CD4-positive, alpha-beta T cell treated with Interleukin-6 at 100 ng/mL for 8 hours (primary cell): ENCODE data around the gene MGRN1.

ENCODE experiments used
- DNase-seq: peaks from one replicate; pipeline ENCODE4 v3.0.0-alpha.2; 2020; ENCODE audit warnings: mixed read lengths, low spot score

The MGRN1 gene

DNA sequence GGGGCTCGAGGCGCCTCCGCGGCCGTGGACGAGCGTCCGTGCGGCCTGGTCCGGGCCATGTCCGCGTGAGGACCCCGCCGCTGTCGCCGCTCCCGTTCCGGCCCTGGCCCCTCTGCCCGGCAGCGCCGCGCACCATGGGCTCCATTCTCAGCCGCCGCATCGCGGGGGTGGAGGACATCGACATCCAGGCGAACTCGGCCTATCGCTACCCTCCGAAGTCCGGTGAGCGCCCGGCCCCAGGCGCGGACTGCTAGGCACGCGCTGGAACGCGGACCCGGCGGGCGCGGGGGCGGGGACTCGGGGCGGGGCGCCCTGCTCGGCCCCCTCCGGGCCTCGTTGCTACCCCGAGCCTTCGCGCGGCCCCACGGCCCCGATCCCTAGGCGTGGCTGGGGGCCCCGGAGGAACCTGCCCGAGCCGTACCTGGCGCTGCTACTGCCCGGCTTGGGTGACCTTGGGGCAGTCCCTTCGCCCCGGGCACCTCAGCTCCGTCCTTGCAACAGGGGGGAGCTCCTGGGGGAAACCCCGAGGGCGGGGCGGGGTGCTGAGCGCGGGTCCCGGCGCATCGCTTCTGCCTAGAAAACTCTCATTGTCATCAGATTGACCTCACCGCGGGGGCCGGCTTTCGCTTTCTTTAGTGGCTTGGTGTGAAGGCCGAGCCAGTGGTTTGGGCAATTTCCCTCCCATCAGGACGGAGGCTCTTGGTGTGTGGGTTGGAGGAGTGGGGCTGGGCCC lies 367 bp downstream of the MGRN1 start:
- DNase-seq, result peak; percentile 47

DNA sequence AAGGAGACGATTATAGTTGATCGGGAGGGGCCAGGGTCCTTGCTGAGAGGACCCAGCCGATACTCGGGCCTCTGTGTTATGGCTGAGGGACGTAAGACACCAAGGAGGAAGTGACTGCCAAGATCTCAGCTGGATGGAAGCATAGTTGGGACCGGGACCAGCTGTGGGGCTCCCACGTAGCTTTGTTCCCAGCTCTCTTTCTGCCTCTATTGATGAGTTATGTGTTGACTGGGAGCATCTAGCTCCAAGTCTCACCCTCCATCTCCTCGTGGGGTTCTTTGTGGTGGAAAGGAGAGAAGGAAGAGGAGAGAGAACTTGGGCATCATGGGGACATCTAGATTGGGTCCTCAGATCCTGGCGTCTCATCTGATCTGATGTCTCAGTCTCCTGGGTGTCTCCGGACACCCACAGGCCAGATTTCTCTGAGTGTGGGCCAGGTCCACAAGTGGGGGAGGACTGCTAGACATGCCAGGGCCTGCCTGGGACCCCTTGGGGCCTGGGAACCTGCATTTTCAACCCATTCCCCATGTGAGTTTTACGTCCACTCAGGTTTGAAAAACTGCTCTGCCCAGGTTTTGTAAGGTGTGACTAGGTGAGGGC lies 1.0 kb downstream of the MGRN1 start:
- DNase-seq, result no peak

DNA sequence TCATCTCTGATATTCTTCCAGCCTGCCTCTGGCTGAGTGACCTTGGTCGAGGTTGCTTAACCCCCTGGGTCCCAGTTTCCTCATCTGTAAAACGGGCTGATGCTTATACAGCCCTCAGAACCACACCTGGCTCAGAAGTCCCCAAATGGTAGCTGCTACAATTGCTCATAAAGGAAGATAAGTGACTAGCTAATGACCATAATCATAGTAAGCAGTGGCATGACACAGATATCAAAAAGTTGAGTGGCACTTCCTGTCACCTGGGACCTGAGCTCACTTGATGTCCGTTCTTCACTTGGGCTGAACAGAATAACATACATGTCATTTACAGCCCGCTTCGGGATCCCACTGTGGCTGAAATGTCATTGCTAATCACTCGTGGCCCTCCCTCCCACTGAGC lies 1.8 kb downstream of the MGRN1 start:
- no peak for DNase-seq

DNA sequence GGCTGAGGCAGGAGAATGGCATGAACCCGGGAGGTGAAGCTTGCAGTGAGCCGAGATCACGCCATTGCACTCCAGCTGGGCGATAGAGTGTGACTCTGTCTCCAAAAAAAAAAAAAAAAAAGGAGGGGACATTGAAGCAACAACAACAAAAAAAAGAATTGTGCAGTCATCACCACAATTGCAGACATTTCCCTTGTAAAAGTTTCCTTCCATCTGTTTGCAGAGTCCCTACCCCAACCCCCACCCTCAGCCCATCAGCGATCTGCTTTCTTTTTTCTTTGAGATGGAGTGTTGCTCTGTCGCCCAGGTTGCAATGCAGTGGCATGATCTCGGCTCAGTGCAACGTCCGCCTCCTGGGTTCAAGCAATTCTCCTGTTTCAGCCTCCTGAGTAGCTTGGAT lies 3.7 kb downstream of the MGRN1 start:
- DNase-seq, result no peak

DNA sequence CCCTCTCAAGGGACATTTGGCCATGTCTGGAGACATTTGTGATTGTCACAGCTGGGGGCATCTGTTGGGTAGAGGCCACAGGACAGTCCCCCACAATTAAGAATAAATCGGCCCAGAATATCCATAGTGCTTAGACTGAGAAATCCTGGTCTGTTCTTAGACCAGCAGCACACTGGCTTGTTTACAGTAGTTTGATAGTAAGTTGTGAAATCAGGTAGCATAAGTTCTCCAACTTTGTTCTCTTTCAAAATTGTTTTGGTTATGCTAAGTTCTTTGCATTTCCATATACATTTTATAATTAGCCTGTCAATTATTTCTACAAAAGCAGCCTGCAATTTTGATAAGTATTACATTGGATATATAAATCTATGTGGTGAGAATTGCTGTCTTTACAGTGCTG lies 6.8 kb downstream of the MGRN1 start:
- no peak for DNase-seq

DNA sequence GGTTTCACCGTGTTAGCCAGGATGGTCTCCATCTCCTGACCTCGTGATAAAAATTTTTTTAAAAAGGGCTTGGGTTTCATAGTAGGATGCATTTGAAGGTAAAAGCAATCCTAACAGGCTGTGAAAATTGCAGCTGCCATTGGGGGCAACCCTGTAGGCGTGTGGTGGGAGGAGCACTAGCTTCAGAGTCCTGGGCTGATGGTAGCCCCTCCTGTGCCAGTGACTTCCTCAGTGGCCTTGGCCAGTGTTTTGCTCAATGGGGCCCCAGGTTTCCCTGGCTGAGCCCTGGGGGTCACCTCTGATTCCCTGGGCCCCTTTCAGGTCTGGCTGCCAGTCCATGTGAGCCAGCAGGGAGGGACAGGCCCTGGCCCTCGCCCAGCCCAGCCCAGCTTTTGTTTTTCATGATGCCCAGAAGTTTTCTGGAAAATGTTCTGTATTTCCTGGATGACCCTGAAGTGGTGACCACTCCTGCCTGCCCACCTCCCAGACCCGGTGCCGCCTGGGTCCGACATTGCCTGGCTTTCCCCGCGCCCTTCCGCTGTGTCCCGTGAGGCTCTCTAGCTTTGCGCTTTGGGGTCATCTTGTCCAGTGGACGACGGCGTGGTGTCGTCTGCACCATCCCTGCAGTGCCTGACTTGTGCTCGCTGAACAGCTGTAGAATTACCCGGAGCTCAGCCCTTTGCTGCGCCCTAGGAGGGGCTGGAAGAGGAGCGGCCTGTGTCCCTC lies 9.4 kb downstream of the MGRN1 start:
- DNase-seq, result no peak

DNA sequence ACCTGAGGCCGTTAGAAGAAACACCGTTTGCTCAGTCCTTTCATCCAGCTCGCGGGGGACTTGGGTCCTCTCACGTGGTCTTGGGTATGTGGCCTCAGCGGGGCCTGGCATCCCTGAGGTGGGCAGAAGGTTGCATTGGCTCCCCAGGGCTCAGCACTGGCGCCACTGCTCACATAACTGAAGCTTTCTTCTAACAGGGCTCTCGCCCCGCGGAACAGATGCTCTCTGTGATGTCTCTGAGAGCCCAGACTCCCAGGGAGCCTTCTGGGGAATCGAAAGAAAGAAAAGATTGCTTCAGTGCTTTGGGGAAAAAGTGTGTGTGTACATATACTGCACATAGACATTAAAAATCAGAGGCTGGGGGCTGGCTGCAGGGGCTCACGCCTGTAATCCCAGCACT lies 10.1 kb downstream of the MGRN1 start:
- DNase-seq, result no peak

DNA sequence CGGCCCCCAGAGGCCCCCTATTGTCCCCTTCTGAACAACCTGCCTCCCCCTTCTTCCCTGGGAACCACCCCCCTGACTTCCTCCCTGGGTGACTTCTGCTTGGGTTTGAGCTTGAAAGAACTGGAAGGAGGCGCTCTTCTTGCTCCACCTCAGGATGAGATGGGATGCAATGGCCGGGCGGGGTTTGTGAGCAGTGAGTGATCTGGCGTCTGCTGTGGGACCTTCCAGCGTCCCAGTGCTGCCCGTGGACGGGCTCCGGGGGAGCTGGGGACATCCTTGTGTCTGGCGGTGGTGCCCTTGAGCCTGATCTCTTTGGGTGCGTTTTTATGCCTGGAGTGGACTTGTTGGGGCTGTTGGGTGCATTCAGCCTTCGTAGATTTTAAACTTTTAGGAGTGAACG lies 11.6 kb downstream of the MGRN1 start:
- no peak for DNase-seq

DNA sequence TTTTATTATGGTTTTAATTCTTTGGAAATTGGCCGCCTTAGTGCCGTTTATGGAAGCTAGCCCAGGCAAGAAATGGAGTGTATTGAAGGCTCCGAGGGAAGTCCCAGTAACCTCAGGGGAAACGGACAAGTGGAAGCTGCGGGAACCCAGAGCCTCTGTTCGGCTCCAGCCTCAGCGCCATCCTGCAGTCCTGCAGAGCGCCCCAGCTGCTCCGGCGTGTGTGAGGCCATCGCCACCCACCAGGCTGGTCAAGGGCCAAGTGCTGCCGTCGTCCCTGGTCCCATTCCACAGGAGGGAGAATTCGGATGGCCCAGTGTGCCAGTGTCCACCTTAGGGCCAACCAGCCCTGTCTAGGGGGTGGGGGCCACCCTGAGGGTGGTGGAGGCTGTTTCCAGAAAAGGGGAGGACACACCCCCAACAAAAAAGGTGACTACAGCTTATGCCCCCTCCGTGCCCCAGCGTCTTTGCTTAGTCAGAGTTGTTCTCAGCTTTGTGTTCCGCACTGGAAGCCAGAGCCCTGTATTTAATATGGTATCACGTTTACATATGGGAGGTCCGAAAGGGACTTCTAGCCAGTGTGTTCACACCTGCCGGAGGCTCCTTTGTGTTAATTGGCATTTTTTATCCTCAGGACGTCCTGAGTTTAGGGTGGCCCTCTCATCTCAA lies 13.0 kb downstream of the MGRN1 start:
- DNase-seq, result no peak

DNA sequence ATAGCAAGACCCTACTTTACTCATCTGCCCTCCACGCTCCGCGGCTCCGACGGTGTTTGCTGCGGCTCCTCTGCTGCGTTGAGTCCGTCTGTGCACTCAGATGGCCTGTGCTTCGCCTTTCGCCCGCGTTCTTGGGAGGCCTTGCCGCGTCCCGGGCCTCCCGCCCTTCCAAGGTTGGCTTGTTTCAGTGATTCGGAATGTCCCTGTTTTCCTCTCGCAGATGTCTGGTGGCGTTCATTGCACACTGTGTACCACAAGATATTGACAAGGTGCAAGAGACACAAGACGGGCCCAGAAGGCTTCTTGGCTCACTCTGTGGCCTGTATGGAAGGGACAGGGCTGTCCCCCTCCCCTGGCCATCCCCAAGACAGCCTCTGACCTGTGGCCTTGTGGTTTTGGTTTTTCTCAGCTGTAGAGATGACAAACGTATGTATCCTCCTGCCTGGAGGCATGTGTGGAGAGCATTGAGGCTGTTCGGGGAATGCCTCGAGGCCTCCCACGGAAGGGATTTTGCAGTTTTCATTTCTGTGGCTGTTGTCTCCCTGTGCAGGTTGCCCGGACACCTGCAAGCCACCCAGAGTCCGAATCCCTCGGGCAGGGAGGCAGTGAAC lies 15.4 kb downstream of the MGRN1 start:
- no peak for DNase-seq

DNA sequence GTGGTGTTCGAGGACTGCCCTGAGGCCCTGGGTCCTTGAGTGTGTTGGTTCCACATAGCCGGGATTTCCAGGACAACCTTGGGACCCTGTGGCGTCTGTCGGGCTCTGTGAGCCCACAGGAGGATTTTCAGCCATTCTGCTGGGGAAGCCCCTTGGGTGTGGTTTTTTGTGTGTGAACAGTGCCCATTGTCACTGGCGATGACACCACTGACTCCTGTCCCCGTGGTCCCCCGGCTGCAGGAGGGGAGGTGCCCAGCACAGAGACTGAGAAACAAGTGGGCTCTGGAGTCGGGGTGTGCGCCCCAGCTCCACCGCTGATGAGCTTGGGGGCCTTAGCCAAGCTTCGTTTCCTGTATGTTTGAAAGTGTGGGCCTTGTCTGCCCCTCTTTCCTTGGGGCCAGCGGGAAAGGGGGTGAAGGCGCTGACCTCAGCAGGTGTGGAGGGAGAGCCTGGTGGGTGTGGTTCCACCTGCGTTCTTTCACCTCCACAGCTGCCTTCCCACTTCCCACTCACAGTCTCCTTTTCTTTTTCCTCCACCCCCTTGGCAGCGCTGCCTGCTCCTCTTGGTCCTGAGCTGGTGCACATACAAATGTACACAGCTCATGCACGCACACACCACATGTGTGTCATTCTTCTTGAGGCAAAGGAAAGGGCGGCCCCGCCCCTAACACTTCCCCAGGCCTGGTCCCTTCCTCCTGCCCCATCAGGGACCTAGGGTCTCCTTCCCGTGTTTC lies 16.1 kb downstream of the MGRN1 start:
- no peak for DNase-seq

DNA sequence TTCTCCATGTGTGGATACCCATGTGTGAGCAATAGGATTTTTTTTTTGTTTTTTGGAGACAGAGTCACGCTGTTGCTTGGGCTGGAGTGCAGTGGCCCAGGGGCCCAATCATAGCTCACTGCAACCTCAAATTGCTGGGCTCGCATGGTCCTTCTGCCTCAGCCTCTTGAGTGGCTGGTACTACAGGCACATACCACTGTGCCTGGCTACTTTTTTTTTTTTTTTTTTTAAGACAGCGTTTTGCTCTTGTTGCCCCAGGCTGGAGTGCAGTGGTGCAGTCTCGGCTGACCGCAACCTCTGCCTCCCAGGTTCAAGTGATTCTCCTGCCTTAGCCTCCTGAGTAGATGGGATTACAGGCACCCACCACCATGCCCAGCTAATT lies 16.7 kb downstream of the MGRN1 start:
- DNase-seq, result no peak

DNA sequence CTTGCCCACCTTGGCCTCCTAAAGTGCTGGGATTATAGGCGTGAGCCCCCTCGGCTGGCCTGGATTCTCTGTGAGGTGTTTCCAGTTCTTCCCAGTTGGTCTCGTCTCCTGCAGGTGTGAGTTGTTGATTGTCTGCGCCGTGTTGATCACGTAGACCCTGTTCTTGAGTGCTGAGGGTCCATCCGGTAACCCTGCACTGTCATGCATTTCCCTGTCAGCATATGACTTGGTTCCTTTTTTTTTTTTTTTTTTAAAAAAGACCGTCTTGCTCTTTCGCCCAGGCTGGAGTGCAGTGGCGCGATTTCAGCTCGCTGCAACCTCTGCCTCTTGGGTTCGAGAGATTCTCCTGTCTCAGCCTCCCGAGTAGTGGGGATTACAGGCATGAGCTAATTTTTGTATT lies 17.3 kb downstream of the MGRN1 start:
- no peak for DNase-seq

DNA sequence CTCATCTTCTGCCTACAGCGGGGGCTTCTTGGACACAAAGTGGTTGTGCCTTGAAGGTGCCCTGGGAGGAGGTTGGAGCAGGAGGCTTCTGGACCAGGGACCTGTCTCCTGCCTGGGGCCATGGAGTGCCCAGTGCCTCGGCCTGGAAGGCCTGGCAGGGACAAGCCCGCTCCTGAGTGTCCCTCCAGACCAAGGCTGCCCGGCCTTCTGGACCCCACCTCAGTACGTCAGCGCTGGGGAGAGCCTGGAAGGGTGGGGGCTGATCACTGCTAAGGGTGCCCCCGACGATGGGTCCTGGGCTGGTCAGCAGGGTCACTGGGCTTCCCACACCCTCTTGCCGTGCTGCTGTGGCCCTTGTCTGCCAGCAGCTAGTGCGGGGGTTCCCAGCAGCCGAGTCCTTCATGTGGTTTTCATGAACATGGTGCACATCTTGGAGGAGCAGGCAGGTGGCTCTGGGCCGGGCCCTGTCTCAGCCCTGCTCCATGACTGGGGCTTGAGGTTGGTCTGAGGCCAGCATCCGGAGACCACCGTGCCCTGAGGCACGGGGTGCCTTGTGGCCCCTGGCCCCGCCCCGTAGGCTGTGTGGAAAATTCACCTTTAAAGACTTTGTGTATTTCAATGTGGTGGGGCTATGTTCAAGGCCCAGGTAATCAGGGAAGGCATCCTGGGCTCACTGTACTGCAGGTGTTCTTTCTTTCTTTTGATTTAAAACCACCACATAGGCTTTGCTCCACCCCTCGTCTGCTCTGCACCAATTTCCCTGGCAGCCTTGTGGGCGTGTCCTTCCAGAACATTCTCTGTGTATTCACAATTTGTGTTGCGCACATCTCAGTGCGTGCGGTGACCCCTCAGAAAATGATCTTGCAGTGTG lies 22.4 kb downstream of the MGRN1 start:
- DNase-seq, result no peak

DNA sequence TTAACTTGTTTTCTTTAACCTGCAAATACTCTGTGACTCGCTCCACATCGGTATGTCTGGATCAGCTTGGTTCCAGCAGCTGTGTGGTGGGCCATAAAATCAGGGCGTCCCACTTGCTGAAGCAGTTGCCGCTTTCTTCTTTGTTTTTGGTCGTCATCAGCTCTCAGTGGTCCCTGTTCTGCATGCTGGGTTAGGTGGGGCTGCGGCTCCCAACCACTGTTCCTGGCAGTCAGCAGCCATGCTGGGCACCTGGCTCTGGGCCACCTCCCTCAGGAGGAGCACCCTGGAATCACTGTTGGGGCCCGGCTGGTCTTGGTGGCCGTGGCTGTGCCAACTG lies 23.0 kb downstream of the MGRN1 start:
- no peak for DNase-seq

DNA sequence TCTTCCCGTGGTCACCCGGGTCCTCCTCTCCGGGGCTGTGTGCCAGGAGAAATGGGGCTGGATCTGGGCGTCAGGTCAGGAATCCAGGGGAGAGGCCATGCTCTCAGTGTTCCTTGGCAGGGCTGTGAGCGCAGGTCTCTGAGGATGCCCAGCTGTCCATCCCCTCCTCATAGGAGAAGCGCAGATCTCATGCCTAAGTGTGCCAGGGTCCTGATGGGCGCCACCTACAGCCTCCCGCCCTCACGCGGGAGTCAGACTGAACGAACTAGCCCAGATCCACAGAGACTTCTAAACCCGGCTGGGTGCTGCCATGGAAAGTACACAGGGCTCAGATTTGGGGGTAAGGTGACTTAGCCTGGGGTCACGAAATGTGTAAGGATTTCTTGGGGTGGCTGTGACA lies 24.3 kb downstream of the MGRN1 start:
- no peak for DNase-seq

DNA sequence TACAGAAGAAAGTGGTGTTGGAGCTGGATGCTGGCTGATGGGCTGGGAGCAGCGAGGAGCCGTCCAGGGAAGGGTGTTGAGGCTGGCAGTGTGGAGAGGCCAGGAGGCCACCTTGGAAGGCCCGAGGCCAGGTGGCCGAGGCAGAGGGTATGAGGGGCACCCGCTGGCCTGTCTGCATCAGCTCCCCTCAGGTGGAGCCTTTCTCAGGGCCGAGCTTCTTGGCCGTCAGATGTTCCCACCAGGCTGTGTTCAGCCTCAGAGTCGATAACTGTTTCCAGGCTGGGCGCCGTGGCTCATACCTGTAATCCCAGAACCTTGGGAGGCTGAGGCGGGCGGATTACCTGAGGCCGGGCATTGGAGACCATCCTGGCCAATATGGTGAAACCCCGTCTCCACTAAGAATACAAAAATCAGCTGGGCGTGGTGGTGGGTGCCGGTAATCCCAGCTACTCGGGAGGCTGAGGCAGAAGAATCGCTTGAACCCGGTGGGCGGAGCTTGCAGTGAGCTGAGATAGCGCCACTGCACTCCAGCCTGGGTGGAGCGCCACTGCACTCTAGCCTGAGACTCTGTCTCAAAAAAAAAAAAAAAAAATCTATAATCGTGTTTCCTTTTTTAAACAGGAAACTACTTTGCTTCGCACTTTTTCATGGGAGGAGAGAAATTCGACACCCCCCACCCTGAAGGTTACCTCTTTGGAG lies 25.3 kb downstream of the MGRN1 start:
- no peak for DNase-seq

DNA sequence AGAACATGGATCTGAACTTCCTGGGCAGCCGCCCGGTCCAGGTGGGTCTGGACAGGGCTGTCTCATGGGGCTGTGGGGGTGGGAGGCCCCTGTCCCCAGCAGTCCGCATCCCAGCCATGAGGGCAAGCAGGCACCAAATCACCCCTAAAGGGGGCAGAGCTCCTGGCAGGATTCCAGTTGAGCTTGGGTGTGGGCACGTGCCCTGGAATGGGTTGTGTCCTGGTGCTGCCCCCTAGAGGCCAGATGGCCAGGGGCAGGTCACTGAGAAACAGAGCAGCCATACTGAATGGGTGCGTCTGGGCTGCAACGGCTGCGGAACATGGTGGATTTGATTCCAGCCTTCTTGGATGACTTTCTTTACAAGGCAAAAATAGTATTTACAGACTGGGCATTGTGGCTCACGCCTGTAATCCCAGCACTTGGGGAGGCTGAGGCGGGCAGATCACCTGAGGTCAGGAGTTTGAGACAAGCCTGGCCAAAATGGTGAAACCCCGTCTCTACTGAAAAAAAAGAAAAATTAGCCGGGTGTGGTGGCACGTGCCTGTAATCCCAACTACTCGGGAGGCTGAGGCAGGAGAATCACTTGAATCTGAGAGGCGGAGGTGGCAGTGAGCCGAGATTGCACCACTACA lies 25.9 kb downstream of the MGRN1 start:
- DNase-seq, result peak; percentile 66

DNA sequence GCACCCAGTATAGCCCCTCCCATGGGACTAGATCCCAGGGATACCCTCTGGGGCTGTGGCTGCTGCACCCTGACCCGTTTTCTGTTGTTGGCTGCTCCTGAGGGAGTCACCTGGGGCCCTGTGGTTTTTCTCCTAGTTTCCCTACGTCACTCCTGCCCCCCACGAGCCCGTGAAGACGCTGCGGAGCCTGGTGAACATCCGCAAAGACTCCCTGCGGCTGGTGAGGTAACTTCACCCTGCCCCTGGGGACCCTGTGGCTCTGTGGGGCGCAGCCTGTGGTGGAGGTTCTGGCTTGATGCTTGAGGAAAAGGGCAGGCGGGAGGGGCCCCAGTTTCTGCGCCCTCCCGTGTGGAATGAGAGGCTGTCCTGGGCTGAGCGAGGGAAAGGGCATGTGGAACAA lies 27.2 kb downstream of the MGRN1 start:
- DNase-seq, result no peak

DNA sequence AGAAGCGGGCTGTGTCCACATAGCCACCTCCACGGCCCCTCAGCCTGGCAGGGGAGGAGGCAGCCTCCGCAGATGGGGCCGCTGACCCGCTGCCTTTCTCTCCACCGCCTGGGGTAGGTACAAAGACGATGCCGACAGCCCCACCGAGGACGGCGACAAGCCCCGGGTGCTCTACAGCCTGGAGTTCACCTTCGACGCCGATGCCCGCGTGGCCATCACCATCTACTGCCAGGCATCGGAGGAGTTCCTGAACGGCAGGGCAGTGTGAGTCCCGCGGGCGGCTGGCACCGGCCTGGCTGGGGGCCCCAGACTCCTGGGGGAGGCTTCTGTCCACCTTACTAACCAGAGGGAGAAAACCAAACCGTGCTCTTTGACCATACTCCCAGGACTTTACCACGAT lies 27.9 kb downstream of the MGRN1 start:
- DNase-seq, result no peak
